GM21717 (cell line): ENCODE results near the gene CCNJ.
A peak's percentile ranks its signal among the peaks of the same experiment; 100 is the strongest.
"Not testable (repeated sequence)": the region's sequence is repeated elsewhere in the genome, so short reads cannot be mapped to it uniquely, and the experiment has no call there.

Experiments used
- ATAC-seq: cut with Tn5 transposase; IDR thresholded peaks from one replicate; pipeline ENCODE4 v1.9.1; 2021; ENCODE audit warnings: mild to moderate bottlenecking, moderate library complexity; ENCODE audit not compliant: unreplicated experiment

The CCNJ gene

DNA sequence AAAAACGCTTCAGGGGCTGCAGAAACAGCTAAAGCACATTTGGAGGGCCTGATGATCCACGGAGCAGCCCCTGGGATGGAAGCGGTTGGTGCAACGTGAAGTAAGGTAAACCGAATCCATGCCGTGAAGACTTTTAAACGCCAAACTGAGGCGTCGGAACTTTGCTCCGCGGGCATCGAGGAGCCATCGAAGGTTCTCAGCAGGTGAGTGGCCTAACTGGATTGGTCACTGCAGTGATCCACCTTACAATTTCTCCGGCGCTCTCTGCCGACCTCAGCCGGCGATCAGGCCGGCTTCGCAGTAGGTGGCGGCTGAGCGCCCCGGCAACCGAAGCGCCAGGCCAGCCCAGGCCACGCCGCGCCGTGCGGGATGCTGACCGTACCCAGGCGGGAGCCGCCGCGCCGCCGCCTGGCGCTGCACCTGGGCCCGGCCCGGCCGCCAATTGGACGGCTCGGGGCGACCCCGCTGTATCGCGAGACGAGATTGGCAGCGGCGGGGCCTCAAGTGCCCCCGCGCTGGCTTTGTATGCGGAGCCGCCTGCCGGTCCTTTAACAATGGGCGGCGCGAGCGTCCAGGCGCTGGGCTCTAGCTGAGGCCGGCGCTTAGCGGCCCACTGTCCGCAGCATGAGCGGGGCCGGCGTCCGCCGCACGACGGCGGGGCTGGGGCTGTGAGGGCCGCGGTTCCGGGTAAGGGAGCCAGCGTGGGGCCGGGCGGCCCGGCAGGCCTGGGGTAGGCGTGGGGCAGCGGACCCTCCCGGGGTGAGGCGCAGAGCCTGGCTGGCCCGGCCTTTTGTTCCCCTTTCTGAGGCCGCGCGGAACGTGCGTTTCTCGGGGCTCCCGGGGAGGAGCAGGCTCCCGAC, at the start of gene CCNJ:
CCNJ (plus strand) TSS at position 551 of the 860 bp plus-strand sequence. CDS start 811 bp downstream, outside the sequence.
- ATAC-seq, result peak; percentile 84

DNA sequence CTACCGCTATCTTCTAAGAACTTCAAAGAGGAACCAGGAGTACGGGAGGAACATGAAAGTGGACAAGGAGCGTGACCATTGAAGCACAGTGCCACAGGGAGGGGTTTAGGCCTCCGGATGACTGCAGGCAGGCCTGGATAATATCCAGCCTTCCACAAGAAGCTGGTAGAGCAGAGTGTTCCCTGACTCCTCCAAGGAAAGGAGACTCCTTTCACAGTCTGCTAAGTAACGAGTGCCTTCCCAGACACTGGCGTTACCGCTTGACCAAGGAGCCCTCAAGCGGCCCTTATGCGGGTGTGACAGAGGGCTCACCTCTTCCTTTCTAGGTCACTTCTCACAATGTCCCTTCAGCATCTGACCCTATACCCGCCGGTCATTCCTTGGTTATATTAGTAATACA, 49.0 kb upstream of the CCNJ start:
- ATAC-seq, result not testable (repeated sequence)

DNA sequence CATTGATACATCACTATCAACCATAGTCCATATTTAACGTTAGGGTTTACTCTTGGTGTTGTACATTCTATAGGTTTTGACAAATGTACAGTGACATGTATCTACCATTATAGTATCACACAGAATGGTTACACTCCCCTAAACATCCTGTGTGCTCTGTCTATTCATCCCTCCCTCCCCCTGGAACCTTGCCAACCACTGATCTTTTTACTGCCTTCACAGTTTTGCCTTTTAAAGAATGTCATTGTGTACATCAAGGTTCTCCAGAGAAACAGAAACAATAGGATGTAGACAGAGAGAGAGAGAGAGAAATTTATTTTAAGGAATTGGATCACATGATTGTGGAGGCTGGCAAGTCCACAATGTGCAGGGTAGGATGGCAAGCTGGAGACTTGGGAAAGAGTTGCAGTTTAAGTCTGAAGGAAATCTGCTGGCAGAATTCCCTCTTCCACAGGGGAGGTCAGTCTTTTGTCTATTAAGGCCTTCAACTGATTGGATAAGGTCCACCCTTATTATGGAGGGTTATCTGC, 45.1 kb upstream of the CCNJ start:
- ATAC-seq, result no peak

GRCh38 chr10:96013956-96014355, 29.4 kb upstream of the CCNJ start:
- ATAC-seq, result no peak

- ATAC-seq, result no peak
Observed at GRCh38 chr10:96014473-96015102, 28.8 kb upstream of the CCNJ start.

DNA sequence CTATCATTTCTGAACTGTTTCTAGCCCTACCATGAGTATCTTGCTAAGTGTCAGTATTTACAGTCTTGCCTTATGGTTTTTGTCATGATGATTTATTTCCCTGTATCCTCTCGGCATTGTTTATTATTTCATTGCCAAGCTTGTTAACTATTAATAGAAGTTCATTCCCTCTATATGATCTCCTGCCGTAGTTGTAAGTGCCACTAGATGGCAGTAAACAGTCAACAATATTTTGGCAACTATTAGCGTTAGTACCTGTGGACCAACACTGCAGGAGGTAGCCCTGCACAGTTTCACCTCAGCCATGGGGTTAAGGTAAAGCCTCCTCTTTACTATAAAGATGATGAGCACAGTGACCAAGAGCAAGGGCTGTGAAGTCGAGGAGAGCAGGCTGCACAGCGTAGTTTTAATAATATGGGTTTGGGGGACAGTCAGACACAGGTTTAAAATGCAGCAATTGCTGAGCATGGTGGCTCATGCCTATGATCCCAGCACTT, 26.1 kb upstream of the CCNJ start:
- no peak for ATAC-seq

- no peak for ATAC-seq
Observed at GRCh38 chr10:96021332-96021731, 22.1 kb upstream of the CCNJ start.

DNA sequence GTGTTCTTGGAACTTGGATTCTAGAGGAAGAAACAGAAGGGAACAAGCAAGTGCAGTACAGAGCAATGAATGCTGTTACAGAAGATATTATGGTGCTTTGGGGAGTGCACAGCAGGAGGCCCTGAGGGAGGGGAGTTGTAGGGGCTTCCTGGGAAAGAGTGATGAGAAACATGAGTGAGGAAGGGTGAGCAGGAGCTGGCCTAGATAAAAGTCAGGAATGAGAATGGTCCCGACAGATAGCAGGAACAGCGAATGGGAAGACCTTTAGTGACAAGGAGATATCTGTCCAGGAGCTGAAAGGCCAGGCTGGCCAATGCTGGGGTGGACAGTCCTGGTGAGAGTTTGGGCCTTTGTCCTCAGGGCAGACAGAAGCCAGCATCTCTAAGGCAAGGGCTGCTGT, 20.6 kb upstream of the CCNJ start:
- no peak for ATAC-seq

GRCh38 chr10:96023168-96023567, 20.2 kb upstream of the CCNJ start:
- ATAC-seq, result no peak

- ATAC-seq, result no peak
Observed at GRCh38 chr10:96025566-96025965, 17.8 kb upstream of the CCNJ start.

DNA sequence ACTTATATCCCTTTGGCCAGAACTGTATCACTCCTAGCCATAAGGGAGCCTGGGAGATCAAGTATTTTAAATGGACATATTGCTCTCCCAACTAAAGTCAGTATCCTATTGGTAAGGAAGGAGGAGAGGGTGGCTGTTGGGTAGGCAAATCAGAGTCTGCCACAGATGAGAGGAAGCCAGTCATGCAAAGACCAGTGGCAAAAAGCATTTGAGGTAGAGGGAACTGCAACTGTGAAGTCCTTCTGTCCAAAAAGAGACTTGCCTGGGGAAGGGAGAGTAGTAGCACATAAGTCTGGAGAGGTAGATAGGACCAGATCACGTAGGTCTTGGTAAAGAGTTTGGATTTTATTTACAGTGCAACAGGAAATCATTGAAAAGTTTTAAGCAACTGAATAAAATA, 8.8 kb upstream of the CCNJ start:
- ATAC-seq, result no peak

- ATAC-seq, result no peak
Observed at GRCh38 chr10:96038476-96039387, 4.7 kb upstream of the CCNJ start.

GRCh38 chr10:96041146-96041545, 2.2 kb upstream of the CCNJ start:
- no peak for ATAC-seq

GRCh38 chr10:96043893-96044715, 721 bp downstream of the CCNJ start:
- peak; percentile 54 for ATAC-seq

DNA sequence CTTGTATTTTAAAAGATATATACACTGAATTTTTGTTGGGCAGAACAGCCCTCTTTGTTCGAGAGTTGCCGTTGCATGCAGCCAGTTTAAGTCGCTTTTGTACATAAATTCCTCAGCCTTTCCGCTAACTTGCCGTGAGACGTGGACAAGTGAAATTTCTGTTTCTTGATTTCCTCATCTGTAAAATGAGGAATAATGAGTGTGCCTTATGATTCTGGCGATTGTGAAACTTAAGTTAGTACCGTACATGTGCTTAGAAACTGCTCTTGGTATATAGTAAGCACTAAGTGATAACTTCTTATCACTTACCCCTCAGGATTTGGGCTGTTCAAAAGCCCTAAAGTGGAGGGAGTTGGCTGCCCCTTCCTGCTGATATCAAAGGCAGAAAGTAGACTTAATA, 1.4 kb downstream of the CCNJ start:
- no peak for ATAC-seq

DNA sequence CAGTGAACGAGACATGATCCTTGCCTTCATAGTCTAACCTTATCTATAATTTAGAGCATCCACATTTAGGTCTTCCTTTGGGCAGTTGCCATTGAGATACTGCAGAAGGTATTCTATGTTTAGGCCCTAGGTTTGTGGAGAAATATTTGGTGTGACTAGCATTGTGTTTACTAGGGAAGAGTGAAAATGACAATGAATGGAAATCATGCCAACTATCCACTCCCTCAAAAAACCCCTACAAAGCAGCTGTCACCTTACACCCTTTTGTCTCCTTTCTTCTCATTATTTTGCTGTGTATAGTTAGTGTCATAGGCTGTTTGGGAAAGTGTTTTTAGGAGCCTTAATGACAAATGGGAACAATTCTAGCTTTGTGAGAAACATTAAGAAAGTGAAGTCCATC, 3.2 kb downstream of the CCNJ start:
- ATAC-seq, result no peak

GRCh38 chr10:96047004-96047649, 3.7 kb downstream of the CCNJ start:
- ATAC-seq, result no peak

DNA sequence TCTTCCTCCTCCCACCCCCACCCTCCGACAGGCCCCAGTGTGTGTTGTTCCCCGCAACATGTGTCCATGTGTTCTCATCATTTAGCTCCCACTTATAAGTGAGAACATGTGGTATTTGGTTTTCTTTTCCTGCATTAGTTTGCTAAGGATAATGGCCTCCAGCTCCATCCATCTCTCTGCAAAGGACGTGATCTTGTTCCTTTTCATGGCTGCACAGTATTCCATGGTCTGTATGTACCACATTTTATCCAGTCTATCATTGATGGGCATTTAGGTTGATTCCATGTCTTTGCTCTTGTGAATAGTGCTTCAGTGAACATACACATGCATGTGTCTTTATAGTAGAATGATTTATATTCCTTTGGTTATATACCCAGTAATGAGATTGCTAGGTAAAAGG, 4.5 kb downstream of the CCNJ start:
- ATAC-seq, result not testable (repeated sequence)

DNA sequence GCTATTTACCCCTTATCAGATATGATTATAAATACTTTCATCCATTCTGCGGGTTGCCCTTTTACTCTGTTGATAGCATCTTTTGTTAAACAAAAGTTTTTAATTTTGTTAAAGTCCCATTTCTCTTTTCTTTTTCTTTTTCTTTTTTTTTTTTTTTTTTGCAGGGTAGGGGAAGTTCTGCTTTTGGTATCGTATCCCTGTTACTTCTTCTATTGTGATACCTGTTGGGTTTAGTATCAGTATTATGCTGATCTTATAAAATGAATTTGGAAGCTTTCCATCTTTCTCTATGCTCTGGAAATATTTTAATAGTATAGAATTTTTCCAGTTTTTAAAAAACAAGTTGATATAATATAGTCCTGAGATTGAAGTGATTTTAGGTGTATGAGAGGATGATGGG, 6.0 kb downstream of the CCNJ start:
- ATAC-seq, result no peak

- no peak for ATAC-seq
Observed at GRCh38 chr10:96053985-96054384, 10.6 kb downstream of the CCNJ start.
